K562 (cell line): ENCODE results near the gene CHST15. TPM values are rescaled to one million over a fixed set of nuclear protein-coding genes. Genes with fewer than 3 reads are reported as not detected.

Experiments
- FUS ChIP-seq: fragments of 200-400 bp; formaldehyde crosslinking; optimal IDR thresholded peaks from 2 replicates; pipeline ENCODE3; 2017; ENCODE audit warnings: low read depth, low read length
- SMC3 ChIP-seq: conservative IDR thresholded peaks from 2 replicates; pipeline ENCODE4 v1.6.1; 2011; ENCODE audit warnings: low read depth, low read length, improper control_type of control experiment; ENCODE audit not compliant: insufficient read depth
- polyA plus RNA-seq, 8 experiments: library from polyadenylated mRNA; depleted of rRNA in 4 of 8; stranded (reverse) in 5 of 8; unstranded in 3 of 8; fragments of >200 nt; fragmentation: Nextera tagmentation in 2 of 8; fragmentation: Illumina TruSeq in 1 of 8; extraction: Ambion mirVana in 2 of 8; extraction: Trizol in 1 of 8; gene quantifications; 2 replicates each; pipeline versions ENCODE4 v1.2.1 to v1.2.3, GENCODE V29; 2011 to 2014; ENCODE audit warnings: inconsistent platforms in 1 of 8, missing spikeins in 1 of 8
- total RNA-seq, 7 experiments: library from RNA; depleted of rRNA in 6 of 7; stranded (reverse); fragments of >200 nt in 6 of 7; fragmentation: Illumina TruSeq in 2 of 7; extraction: Trizol in 2 of 7; gene quantifications; 2 replicates each; pipeline versions ENCODE4 v1.2.1 to v1.2.3, GENCODE V29; 2011 to 2021; ENCODE audit warnings: low replicate concordance in 1 of 7
- TF ChIP-seq, protein P1 (sequence below): fragments of 150-350 bp; conservative IDR thresholded peaks from 2 replicates; pipeline ENCODE4 v1.6.1; 2014; ENCODE audit warnings: low read length
- TF ChIP-seq, protein P2 (sequence below): fragments of 450-650 bp; IDR thresholded peaks from one replicate; pipeline ENCODE4 v1.6.1; 2018; ENCODE audit warnings: mild to moderate bottlenecking, moderate library complexity; ENCODE audit not compliant: partially characterized antibody

Gene CHST15
- total and polyA plus RNA-seq, 9 of the 15 experiments (the other 6 are each of a cell fraction or from before 2014, with no cell fraction given): 0.04 to 0.16 (median 0.08) TPM

GRCh38 chr10:123994417-123995081, 98.8 kb downstream of the CHST15 start (continued):
- TF ChIP-seq, protein P1, sequence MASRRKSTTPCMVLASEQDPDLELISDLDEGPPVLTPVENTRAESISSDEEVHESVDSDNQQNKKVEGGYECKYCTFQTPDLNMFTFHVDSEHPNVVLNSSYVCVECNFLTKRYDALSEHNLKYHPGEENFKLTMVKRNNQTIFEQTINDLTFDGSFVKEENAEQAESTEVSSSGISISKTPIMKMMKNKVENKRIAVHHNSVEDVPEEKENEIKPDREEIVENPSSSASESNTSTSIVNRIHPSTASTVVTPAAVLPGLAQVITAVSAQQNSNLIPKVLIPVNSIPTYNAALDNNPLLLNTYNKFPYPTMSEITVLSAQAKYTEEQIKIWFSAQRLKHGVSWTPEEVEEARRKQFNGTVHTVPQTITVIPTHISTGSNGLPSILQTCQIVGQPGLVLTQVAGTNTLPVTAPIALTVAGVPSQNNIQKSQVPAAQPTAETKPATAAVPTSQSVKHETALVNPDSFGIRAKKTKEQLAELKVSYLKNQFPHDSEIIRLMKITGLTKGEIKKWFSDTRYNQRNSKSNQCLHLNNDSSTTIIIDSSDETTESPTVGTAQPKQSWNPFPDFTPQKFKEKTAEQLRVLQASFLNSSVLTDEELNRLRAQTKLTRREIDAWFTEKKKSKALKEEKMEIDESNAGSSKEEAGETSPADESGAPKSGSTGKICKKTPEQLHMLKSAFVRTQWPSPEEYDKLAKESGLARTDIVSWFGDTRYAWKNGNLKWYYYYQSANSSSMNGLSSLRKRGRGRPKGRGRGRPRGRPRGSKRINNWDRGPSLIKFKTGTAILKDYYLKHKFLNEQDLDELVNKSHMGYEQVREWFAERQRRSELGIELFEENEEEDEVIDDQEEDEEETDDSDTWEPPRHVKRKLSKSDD: no peak
- TF ChIP-seq, protein P2, sequence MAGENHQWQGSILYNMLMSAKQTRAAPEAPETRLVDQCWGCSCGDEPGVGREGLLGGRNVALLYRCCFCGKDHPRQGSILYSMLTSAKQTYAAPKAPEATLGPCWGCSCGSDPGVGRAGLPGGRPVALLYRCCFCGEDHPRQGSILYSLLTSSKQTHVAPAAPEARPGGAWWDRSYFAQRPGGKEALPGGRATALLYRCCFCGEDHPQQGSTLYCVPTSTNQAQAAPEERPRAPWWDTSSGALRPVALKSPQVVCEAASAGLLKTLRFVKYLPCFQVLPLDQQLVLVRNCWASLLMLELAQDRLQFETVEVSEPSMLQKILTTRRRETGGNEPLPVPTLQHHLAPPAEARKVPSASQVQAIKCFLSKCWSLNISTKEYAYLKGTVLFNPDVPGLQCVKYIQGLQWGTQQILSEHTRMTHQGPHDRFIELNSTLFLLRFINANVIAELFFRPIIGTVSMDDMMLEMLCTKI: no peak
- TF ChIP-seq FUS (no peak), SMC3 (peak; percentile 85)
